Hematopoietic multipotent progenitor cell (in vitro differentiated cells): Measurements from ENCODE around the gene AP3D1. TPM values are rescaled to one million over a fixed set of nuclear protein-coding genes. Genes with fewer than 3 reads are reported as not detected.

Experiments
- DNase-seq, 3 donors: peaks; one replicate each; pipeline ENCODE4 v3.0.0-alpha.2; 2011 to 2015; ENCODE audit warnings: low read depth in 2 of 3, low spot score in 2 of 3
- total RNA-seq: library from RNA; depleted of rRNA; stranded (reverse); fragments of >200 nt; gene quantifications from one replicate; pipeline ENCODE4 v1.2.3, GENCODE V29; 2012

The AP3D1 gene
- total RNA-seq, 1 donor: 137 TPM

DNA sequence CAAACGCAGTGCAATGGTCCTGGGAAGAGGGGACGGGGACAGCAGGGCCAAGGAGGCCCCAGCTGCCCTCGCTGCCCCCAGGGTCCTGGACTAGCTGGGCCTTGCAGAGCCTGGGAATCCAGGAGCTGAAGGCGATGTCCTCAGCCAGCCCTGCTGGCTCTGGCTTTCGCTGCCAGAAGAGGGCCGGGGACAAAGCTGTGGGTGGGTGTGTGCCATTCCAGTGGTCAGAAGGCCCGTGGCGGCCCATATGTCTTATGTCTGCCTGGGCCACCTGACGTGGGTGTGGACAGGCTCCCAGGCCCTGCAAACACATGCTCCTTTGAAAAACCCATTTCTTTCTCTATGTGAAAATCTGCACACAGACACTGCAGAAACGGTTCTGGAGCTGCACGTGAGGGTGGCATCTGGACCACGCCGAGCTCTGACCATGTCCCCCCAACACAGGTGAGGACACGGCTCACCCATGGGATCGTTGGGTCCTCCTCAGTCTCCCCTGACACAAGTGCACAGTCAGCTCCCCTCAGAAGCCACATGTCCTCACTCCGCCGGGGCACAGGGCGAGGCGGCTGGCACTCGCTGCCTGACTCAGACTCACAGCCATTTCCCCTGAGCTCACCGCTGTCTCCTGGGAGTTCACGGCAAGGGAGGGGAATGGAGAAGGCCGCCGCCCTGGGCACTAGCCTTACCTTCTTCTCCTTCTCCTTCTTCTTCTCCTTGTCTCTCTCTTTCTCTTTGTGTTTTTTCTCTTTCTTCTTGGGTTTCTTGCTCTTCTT is 37.7 kb downstream of the AP3D1 start:
- no peak for DNase-seq

DNA sequence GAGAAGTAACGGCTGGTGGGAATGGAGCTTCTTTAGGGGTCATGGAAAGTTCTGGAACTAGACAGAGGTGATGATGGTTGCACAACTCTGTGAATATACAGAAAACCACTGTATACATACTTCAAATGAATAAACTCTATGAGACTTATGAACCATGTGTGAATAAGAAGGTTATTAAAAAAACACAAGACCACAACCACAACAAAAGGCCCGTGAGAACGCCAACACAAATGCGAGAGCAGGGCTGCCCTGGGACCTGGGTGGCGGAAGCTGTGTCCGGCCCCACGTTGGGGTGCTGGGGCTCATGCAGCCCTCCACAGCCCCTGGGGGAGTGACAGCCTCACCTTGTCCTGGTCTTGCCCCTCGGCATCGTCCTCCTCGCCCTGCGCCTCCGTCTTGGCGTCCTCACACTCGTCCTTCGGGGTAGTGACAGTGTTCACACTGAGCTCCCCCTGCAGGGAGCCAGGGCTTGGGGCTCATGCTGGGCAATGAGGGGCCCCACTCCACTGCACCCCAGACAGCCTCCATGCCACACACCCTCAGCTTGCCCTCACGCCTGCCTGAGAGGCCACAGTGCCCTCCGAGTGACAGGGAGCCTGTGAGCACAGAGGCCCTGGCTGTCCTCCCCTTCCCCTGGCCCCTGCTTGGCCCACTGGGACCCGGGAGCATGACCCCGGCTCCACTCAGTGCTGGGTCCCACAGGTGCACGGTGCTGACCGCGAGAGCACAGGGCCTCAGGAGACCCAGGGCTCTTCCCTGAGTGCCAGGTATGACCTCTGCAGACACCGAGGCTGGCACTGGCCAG is 38.6 kb downstream of the AP3D1 start:
- no peak for DNase-seq

DNA sequence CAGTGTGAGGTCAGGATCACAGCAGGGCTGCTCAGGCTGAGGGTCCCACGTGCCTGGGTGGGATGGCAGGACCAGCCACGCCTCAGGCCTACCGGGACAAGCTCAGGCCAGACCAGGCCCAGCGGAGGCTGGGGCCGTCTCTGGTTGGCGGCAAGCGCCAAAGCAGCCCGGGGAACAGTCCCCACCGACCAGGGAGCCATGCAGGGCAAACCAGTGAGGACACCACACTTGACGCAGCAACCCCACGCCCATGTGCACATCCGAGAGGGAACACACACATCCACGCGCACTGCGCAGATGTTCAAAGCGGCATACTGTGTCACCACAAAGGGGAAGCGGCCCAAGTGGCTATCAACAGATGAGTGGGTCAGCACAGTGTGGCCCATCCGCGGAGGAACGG is 39.5 kb downstream of the AP3D1 start:
- no peak for DNase-seq

DNA sequence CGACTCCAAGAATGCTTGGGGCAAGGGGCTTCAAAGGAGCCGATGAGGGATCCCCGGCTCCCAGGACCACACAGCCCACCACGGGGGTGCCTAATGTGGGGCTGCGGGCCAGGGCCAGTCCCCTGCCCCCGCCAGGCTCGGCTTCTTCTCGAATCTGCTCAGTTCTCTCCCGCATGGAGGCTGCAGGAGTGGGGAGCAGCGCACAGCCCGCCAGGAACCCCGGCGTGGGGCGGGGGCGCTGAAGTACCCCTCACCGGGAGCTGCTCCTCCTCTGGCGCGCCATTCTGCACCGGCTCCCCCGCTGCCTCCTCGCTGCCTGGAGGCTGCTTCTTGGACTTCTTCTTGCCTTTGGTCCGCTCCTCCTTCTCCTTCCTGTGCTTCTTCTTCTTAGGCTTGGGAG is 39.9 kb downstream of the AP3D1 start:
- DNase-seq: no peak

DNA sequence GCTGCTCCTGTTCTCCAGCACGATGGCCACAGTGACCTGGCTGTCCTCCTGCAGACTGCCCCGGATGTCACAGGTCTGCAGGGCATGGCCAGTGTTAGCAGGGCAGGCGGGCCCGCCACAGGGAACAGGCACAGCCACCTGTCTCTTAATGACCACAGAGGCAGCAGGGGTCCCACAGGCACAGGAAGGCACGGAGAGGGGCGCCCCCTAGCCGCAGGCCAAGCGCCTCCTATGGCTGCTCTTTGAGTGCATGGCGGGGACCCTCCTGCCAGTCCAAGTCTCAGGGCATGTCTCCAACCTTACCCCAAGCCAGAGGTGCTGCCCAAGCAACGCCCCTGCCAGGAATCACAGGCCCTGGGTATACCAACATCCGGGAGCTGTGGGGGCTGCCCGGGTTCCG is 40.5 kb downstream of the AP3D1 start:
- DNase-seq: no peak

DNA sequence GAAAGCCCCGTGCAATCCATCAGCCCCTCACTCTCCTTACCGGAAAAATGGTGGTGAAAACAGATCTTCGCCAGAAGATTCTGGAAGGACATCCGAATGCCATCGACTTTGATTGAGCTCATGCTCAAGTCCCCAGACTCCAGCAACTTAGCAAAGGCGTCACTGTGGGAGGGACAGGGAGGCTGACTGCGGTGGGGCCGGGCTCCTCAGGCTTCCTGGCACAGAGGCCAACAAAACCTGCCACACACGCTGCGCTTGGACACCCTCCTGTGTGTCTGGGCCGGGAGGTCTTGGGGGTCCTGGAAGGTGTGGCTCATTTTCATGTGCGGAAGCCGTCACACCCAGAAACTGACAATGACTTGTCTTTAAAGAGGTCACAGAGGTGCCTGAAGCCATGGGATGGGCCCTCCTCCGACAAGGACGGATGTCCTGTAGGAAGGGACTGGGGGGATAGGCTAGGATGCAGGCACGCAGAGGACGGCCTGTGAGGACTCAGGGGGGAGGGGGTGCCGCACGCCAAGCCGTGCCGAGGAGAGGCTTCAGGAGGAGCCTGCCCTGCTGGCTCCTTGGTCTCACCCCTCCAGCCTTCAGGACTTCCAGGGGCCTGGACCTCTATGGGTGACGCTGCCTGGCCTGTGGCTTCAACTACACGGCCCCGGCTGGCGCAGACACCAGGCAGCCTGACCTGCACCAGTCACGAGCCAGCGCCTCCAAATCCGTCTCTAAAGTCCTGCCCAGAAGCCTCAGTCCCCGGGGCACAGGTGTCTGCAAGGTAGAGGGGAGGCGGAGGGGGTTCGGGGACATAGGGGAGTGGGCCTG is 42.1 kb downstream of the AP3D1 start:
- DNase-seq: no peak

DNA sequence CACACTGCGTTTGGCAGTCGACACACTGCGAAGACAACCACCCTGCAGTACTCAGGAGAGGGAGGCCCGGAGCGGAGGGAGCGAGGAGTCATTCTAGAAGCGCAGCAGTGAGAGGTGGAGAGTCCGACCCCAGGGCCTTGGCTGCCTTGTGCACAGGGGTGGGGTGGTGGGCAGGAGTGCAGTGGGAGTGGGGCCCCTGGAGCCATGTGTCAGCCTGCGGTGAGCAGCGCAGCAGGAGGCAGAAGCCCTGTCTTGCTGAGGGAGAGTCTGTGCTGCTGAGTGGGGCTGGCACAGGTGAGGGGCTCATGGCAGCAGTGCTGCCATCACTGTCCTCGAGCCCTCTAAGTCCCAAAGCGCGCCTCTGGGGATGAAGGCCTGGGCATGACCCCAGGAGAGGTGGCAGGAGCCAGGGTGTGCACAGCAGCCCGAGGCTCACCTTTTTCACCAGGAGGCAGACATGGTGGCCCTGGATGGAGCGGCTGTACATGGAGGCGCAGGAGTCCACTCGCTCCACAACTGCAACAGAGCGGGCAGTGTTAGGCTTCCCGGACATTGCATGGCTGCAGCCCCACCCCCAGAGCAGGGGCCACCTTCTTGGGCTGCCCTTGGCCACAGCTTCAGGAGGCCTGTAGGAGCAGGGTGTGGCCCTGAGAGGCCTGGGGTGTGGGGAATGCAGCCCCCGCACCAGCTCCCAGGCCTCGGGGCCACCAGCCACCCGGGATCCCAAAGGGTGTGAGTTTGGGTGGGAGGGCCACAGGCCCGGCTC is 42.9 kb downstream of the AP3D1 start:
- no peak for DNase-seq

DNA sequence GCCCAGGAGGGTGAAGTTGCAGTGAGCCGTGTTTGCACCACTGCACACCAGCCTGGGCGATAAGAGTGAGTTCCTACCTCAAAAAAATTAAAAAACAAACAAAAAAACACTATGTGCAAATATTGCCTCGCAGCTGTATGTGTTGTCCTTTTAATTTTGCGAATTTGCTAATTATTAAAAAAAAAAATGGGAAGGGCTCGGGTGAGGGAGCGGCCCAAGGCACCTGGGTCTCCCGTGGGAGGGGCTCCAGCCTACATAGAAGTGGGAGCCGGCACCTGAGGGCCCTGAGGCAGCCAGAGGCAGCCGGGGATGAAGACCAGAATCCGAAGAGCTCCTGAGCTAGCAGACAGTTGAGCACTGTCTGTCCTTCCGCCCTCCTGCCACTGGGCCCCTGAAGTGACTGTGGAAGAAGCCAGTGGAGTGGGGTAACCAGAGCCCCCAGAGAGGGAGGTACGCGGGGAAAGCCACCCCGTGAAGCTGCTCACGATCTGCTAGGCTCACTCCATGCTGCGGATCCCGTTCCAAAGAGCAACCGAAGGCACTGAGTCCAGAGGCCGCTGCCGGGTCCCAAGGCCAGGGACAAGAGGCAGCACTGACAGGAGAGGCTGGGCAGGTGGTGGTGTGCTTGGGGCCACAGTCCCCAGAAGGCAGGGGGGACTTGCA is 48.2 kb downstream of the AP3D1 start:
- no peak for DNase-seq

DNA sequence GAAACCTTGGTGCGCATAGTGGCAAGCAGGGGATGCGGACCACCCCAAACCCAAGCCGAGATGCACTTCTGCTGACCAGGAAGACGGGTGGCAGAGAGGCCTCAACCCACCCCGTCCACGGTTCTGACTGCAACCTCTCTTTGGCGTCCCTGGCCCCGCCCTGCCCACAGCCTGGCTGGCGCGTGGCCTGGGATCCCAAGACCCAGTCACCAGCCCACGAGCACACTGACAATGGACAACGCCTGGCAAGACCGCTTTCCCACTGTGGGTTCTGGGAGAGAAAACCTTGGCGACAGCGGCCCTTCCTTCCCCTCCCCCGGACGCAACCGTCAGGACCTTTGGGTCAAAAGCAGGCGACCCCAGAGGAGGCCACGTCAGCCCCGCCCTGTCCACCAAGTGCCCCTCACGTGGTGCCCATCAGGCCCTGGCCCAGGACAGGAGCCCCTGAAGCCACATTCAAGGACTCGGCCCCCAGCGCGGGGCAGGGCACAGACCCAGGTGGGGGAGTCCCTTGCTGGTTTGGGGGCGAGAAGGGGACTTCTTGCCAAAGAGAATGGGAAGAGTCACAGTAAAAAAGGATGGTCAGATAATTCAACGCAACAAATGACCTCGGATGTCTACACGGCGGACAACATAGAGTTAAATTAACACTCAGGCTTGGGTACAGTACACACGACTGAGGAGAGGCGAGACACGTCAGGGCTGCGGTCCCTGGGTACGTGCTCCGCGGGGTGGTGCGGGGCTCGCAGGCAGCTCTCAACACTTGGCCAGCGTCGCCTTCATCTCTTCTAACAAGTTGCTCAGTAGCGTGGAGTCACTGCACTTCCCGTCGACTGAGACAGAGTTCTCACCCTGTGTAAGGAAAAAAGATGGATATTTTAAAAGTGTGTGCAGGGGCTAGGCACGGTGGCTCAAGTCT is 49.7 kb downstream of the AP3D1 start:
- DNase-seq: no peak

DNA sequence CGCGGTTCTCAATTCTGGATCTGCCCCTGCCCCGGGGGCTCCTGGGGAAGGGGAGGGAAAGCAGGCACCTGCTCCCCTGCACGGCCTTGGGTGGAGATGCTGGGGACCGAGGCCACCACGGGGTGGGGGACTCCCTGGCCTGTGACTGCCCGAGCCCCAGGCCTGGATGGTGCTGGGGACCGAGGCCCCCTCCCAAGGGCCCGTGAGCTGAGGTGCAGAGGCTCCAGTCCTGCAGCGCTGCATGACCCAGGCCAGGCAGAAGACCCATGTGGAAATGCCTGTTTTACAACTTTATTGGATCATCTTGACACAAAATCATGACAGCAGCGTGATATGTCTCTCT is 50.7 kb downstream of the AP3D1 start:
- DNase-seq: no peak

DNA sequence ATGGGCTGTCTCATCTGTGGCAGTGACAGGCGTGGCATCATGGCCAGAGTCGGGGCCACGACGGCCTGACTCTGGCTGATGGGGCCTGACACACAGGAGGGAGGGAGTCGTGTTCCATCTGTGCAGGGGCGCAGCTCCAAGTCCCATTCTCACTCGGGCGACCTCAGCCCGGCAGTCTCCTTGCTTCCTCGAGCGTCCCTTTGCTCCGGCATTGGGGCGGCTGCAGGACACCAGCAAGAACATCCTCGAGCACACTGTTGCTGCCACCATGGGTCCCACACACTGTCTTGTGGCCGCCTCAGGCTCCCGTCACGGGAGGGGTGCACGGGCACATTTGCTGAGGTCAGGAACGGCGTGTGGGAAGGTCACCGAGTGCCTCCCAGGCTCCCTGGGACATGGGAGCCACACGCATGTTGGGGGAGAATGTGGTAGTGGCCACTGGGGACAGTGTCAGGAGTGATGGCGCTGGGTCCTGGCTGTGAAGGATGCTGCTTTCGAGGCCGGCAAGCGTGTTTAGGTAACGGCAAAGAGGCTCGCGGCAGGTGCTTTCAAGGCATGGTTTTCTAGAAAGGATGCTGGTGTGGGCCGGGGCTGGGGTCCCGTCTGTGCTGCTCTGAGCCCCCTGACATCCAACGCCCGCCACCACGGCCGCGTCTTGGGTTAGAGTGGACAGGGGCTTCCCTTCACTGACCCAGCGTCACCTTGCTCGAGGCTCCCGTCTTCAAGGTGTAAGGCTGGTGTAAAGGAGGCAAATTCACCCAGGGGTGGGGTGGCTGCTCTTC is 51.2 kb downstream of the AP3D1 start:
- DNase-seq: no peak

DNA sequence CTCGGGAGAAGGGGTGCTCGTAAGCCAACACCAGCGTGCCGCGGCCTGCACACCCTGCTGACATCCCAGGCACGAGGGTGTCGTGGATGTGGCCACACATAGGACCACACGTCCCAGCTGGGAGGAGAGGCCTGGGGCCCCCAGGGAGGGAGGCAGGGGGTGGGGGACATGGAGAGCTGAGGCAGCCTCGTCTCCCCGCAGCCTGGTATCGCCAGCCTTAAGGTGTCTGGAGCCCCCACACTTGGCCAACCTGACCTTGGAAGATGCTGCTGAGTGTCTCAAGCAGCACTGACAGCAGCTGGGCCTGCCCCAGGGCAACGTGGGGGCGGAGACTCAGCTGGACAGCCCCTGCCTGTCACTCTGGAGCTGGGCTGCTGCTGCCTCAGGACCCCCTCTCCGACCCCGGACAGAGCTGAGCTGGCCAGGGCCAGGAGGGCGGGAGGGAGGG is 52.3 kb downstream of the AP3D1 start:
- no peak for DNase-seq

DNA sequence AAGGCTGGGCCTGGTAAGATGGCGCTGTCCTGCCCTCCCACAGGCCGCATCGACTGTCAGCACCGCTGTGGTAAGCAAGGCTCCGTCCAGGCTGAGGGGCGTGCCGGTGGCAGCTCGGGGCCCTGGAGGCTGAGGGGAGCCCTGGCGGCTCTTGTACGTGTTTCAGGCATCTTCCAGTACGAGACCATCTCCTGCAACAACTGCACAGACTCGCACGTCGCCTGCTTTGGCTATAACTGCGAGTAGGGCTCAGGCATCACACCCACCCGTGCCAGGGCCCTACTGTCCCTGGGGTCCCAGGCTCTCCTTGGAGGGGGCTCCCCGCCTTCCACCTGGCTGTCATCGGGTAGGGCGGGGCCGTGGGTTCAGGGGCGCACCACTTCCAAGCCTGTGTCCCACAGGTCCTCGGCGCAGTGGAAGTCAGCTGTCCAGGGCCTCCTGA is 53.5 kb downstream of the AP3D1 start:
- no peak for DNase-seq

DNA sequence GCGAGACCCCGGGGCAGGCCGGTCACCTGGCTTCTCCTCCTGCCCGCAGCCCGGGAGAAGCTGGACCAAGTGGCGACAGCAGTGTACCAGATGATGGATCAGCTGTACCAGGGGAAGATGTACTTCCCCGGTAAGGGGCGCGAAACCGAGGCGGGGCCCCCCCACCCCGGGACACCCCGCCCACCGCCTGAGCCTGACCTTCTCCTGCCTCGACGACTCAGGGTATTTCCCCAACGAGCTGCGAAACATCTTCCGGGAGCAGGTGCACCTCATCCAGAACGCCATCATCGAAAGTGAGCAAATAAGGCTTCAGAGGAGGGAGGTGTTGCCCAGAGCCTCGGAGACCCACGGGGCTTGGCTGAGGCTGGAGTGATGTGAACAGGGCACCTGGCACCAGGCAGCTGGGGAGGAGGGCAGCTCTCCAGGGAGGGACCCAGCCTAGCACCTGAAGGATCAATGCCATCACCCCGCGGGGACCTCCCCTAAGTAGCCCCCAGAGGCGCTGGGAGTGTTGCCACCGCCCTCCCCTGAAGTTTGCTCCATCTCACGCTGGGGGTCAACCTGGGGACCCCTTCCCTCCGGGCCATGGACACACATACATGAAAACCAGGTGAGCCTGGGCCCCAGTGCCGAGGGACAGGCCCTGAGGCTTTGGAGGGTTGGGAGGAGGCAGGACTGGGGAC is 54.0 kb downstream of the AP3D1 start:
- no peak for DNase-seq

DNA sequence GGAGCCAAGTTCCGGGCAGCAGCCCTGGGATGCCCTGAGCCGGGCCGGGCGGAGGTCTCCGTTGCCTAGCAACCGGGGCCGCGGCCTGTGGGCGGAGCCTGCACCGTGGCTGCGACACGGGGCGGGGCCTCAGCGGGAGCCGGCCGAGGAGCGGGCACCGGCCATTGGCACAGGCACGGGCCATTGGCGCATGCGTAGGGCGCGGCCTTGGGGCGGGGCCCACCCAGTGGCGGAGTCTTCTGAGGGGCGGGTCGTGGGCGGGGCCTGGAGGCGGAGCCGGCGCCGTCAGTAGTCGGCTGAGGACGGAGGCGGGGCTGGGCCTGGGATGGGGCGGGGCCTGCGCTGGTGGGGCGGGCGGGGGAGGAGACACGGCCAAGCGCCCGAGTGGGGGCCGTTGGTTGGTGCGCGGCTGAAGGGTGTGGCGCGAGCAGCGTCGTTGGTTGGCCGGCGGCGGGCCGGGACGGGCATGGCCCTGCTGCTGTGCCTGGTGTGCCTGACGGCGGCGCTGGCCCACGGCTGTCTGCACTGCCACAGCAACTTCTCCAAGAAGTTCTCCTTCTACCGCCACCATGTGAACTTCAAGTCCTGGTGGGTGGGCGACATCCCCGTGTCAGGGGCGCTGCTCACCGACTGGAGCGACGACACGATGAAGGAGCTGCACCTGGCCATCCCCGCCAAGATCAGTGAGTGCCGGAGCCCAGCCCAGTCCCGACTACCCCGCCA is 54.7 kb downstream of the AP3D1 start, which contains the start of gene IZUMO4:
Gene IZUMO4 (plus strand): TSS at position 436 of the 723 bp plus-strand sequence. CDS start 31 bp downstream, at position 467.
- DNase-seq: peak; percentile 97 to 100 (median 97)

DNA sequence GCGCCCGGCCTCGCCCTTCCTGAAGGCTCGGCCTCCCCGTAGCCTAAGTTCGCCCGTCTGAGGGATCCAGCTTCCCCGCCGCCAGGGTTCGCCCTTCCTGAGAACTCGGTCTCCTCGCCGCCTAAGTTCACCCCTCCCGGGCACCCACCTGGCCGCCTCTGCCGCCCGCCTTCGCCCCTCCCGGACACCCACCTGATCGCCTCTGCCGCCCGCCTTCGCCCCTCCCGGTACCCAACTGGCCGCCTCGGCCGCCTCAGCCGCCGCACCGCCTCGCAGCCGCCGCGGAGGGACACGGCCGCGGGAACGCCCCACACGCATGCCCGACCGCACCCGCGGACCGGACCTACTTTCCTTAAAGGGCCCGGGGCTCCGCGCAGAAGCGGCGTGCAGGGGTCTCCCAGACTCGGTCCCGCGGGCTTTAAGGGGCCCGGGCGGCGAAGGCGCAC is 55.3 kb downstream of the AP3D1 start, which contains the start of gene MOB3A:
Gene MOB3A (minus strand): TSS at position 293 of the 446 bp plus-strand sequence. CDS start 17,766 bp downstream, outside the sequence.
- DNase-seq: peak in 2 of 3 donors; percentile 93 to 94
